ENCODE results near the gene EPN2. TPM values are rescaled to one million over a fixed set of nuclear protein-coding genes. Genes with fewer than 3 reads are reported as not detected.

The EPN2 gene
- total RNA-seq, 2 experiments from 2014 or later: 20.1 to 20.4 TPM

DNA sequence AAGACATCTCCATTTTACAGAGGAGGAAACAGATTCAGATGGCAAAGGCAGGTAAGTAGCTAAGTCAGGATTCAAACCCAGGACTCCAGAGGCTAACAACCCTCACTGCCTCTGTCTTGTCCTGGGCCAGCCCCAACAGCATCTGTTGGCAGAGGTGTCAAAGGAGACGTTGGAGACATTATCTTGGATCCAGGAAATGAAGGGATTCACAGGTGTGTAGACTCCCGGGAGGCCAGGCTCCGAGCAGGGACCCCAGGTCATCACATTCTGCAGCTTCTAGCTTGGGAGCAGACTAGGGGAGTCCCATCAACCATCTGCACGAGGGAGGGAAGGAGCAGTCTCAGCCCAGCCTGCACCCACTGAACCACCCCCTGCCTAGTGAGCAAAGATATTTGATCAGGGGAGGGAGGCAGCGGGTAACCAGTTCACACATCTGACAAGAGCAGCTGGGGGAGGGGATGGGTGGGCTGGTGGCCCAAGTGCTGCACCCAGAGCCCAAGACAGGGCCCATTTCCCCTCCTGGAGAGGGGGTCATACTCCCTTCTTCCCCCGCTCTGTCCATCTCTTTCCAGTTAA, 126.4 kb downstream of the EPN2 start:
- ChIA-PET POLR2A (interaction anchor here (1.3 to 1.6 kb wide), 2 partner anchors 12 to 15 kb away, joined by 3 to 5 read pairs; partner anchors contain the start of gene MAPK7), CTCF (ENCODE audit: unreplicated experiment) (interaction anchor here (1.2 to 2.6 kb wide), 2 partner anchors 15 to 25 kb away, joined by 3 to 9 read pairs; partner anchors contain the start of gene MAPK7)
- H3K4me3 ChIP-seq (ENCODE audit: low read depth, low read length, poor library complexity, severe bottlenecking): no peak overlapping the region
- intact Hi-C loops (cut with micrococcal nuclease; ENCODE audit: unreplicated experiment): loop anchor here (1.0 to 5.0 kb wide), 5 partner anchors 69 to 399 kb away; no protein-coding TSS in a partner anchor
- no peaks in the 10 kb centered on the region for H4K20me1 ChIP-seq (ENCODE audit: insufficient read depth, low read length)
- H3K79me2 ChIP-seq (ENCODE audit: insufficient read depth, low read depth, low read length): peaks cover 3% of the 10 kb centered on the region; the same call in 1 of the 2 replicates
- no peaks in the 10 kb centered on the region for H3K9me2 ChIP-seq (ENCODE audit: insufficient read depth, low read length)
- peak overlapping the region; percentile 83 for H3K4me2 ChIP-seq (ENCODE audit: low read length)
- no peaks in the 10 kb centered on the region for H3K36me3 ChIP-seq (ENCODE audit: insufficient read depth, low read length)
- H3K27ac ChIP-seq (ENCODE audit: low read depth, low read length, poor library complexity, severe bottlenecking): no peak overlapping the region
- no peaks in the 10 kb centered on the region for H3K9me3 ChIP-seq (ENCODE audit: low read length)
- no peak for TF ChIP-seq EZH2phosphoT487 (IDR thresholded peaks at IDR 0.05; ENCODE audit: borderline replicate concordance, low read depth, low read length)
- TF ChIP-seq, protein P1, sequence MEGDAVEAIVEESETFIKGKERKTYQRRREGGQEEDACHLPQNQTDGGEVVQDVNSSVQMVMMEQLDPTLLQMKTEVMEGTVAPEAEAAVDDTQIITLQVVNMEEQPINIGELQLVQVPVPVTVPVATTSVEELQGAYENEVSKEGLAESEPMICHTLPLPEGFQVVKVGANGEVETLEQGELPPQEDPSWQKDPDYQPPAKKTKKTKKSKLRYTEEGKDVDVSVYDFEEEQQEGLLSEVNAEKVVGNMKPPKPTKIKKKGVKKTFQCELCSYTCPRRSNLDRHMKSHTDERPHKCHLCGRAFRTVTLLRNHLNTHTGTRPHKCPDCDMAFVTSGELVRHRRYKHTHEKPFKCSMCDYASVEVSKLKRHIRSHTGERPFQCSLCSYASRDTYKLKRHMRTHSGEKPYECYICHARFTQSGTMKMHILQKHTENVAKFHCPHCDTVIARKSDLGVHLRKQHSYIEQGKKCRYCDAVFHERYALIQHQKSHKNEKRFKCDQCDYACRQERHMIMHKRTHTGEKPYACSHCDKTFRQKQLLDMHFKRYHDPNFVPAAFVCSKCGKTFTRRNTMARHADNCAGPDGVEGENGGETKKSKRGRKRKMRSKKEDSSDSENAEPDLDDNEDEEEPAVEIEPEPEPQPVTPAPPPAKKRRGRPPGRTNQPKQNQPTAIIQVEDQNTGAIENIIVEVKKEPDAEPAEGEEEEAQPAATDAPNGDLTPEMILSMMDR (conservative IDR thresholded peaks at IDR 0.05; ENCODE audit: low read length): no peak
- peak overlapping the region; percentile 69; the same call in 1 of the 2 replicates for H2AFZ ChIP-seq (ENCODE audit: low read length)
- no peak for DNase-seq (ENCODE audit: low spot score)
- H3K4me1 ChIP-seq (ENCODE audit: insufficient read depth, low read length, poor library complexity, severe bottlenecking): peaks cover 16% of the 10 kb centered on the region
- no TSS peak for BruUV-seq (replicated peaks)

GRCh38 chr17:19364699-19365498, 127.7 kb downstream of the EPN2 start:
- TF ChIP-seq, protein P1 (conservative IDR thresholded peaks at IDR 0.05; ENCODE audit: low read length): no peak
- TF ChIP-seq EZH2phosphoT487 (IDR thresholded peaks at IDR 0.05; ENCODE audit: borderline replicate concordance, low read depth, low read length): no peak
- peaks cover 3% of the 10 kb centered on the region; the same call in 1 of the 2 replicates for H3K79me2 ChIP-seq (ENCODE audit: insufficient read depth, low read depth, low read length)
- BruUV-seq (replicated peaks): no TSS peak
- no peak overlapping the region for H3K4me3 ChIP-seq (ENCODE audit: low read depth, low read length, poor library complexity, severe bottlenecking)
- ChIA-PET POLR2A (interaction anchor here (0.7 to 2.1 kb wide), 2 partner anchors 9 to 13 kb away, joined by 3 to 13 read pairs; partner anchors contain the start of gene MAPK7), CTCF (ENCODE audit: unreplicated experiment) (no interaction called here)
- intact Hi-C loops (cut with micrococcal nuclease; ENCODE audit: unreplicated experiment): loop anchor here (2.0 to 5.0 kb wide), 3 partner anchors 68 to 142 kb away; no protein-coding TSS in a partner anchor
- H3K4me1 ChIP-seq (ENCODE audit: insufficient read depth, low read length, poor library complexity, severe bottlenecking): peaks cover 16% of the 10 kb centered on the region
- no peak overlapping the region for H3K27ac ChIP-seq (ENCODE audit: low read depth, low read length, poor library complexity, severe bottlenecking)
- H3K36me3 ChIP-seq (ENCODE audit: insufficient read depth, low read length): no peaks in the 10 kb centered on the region
- H3K9me2 ChIP-seq (ENCODE audit: insufficient read depth, low read length): no peaks in the 10 kb centered on the region
- no peaks in the 10 kb centered on the region for H3K9me3 ChIP-seq (ENCODE audit: low read length)
- no peaks in the 10 kb centered on the region for H4K20me1 ChIP-seq (ENCODE audit: insufficient read depth, low read length)
- H3K4me2 ChIP-seq (ENCODE audit: low read length): no peak overlapping the region
- no peak for DNase-seq (ENCODE audit: low spot score)
- no peak overlapping the region for H2AFZ ChIP-seq (ENCODE audit: low read length)

All from OCI-LY7 (cell line).